OCI-LY7 (cell line): Measurements from ENCODE around the gene AGBL4. TPM values are rescaled to one million over a fixed set of nuclear protein-coding genes. Genes with fewer than 3 reads are reported as not detected.

Experiments
- BruUV-seq: library from RNA; stranded (reverse); fragments of 400-500 nt; replicated peaks from 2 replicates; lab custom pipeline; 2021; lab: Mats Ljungman, UMichigan
- CTCF ChIA-PET: fragments of 300-600 bp; sonication (Branson Sonifier 250); formaldehyde crosslinking; loops from one replicate; lab custom pipeline; 2022; ENCODE audit warnings: antibody characterized with exemption; ENCODE audit not compliant: unreplicated experiment; lab: Charles Lee
- POLR2A ChIA-PET: fragments of 300-600 bp; sonication (Branson Sonifier 250); formaldehyde crosslinking; loops from one replicate; lab custom pipeline; 2022; ENCODE audit warnings: antibody characterized with exemption; lab: Charles Lee
- DNase-seq: peaks from one replicate; pipeline ENCODE4 v3.0.0-alpha.2; 2015; ENCODE audit warnings: low spot score
- H2AFZ ChIP-seq: fragments of 200-600 bp; sonication (generic), shearing (Covaris generic); 2 replicates; pipeline ENCODE4 v1.6.1; 2014; ENCODE audit warnings: mild to moderate bottlenecking, antibody characterized with exemption, low read length, moderate library complexity
- H3K27ac ChIP-seq: fragments of 200-600 bp; sonication (generic); 2 replicates; pipeline ENCODE4 v1.5.1; 2014; ENCODE audit warnings: mixed run types, low read depth, mild to moderate bottlenecking, moderate library complexity, low read length, inconsistent platforms; ENCODE audit not compliant: poor library complexity, severe bottlenecking
- H3K36me3 ChIP-seq: fragments of 200-600 bp; sonication (generic); 2 replicates; pipeline ENCODE4 v1.6.1; 2014; ENCODE audit warnings: mild to moderate bottlenecking, antibody characterized with exemption, low read length, moderate library complexity, mixed read lengths; ENCODE audit not compliant: insufficient read depth
- H3K4me1 ChIP-seq: fragments of 200-600 bp; sonication (generic); 2 replicates; pipeline ENCODE4 v1.5.1; 2014; ENCODE audit warnings: mild to moderate bottlenecking, low read length; ENCODE audit not compliant: insufficient read depth, poor library complexity, severe bottlenecking
- H3K4me2 ChIP-seq: fragments of 200-600 bp; sonication (generic); 2 replicates; pipeline ENCODE4 v1.6.1; 2014; ENCODE audit warnings: mild to moderate bottlenecking, low read length
- H3K4me3 ChIP-seq: fragments of 200-600 bp; sonication (generic); 2 replicates; pipeline ENCODE4 v1.5.1; 2014; ENCODE audit warnings: mild to moderate bottlenecking, low read depth, low read length; ENCODE audit not compliant: poor library complexity, severe bottlenecking
- H3K79me2 ChIP-seq: fragments of 200-600 bp; sonication (generic); 2 replicates; pipeline ENCODE4 v1.6.1; 2016; ENCODE audit warnings: low read depth, mild to moderate bottlenecking, low read length, moderate library complexity, mixed read lengths; ENCODE audit not compliant: insufficient read depth
- H3K9me2 ChIP-seq: fragments of 200-600 bp; sonication (generic); 2 replicates; pipeline ENCODE4 v1.6.1; 2016; ENCODE audit warnings: mild to moderate bottlenecking, low read length, mixed read lengths; ENCODE audit not compliant: insufficient read depth
- H3K9me3 ChIP-seq: fragments of 200-600 bp; sonication (generic); 2 replicates; pipeline ENCODE4 v1.6.1; 2014; ENCODE audit warnings: mild to moderate bottlenecking, mixed run types, low read length, mixed read lengths
- H4K20me1 ChIP-seq: fragments of 200-600 bp; sonication (generic); 2 replicates; pipeline ENCODE4 v1.6.1; 2014; ENCODE audit warnings: mild to moderate bottlenecking, antibody characterized with exemption, low read length, moderate library complexity, mixed read lengths; ENCODE audit not compliant: insufficient read depth
- EZH2phosphoT487 ChIP-seq: fragments of 200-600 bp; sonication (generic); IDR thresholded peaks from 2 replicates; pipeline ENCODE4 v1.6.1; 2018; ENCODE audit warnings: low read depth, borderline replicate concordance, mild to moderate bottlenecking, mixed run types, antibody characterized with exemption, low read length, moderate library complexity, mixed read lengths
- intact Hi-C: fragments of 100-400 bp; cut with micrococcal nuclease; formaldehyde crosslinking; loops from one replicate; pipeline ENCODE4 v1.10.0; 2022; ENCODE audit not compliant: unreplicated experiment
- total RNA-seq, 2 experiments: library from RNA; depleted of rRNA in 1 of 2; stranded (reverse); fragments of >200 nt in 1 of 2; shearing (Covaris generic) in 1 of 2; gene quantifications; 2 replicates each; pipeline ENCODE4 v1.2.3, GENCODE V29; 2014 to 2022
- TF ChIP-seq, protein P1 (sequence below): fragments of 200-600 bp; sonication (generic); conservative IDR thresholded peaks from 2 replicates; pipeline ENCODE4 v1.5.1; 2014; ENCODE audit warnings: mild to moderate bottlenecking, antibody characterized with exemption, low read length, moderate library complexity, mixed read lengths

The AGBL4 gene
- total RNA-seq, 2 experiments from 2014 or later = not detected

GRCh38 chr1:49319426-49319963 lies 704.3 kb downstream of the AGBL4 start:
- ChIA-PET CTCF (no interaction called here), POLR2A (no interaction called here)
- no peak for DNase-seq
- Histone ChIP-seq H3K36me3 (no peaks in the 10 kb centered on the region), H3K4me3 (no peak overlapping the region), H3K4me2 (no peak overlapping the region), H3K27ac (no peak overlapping the region), H3K4me1 (no peaks in the 10 kb centered on the region), H3K79me2 (no peaks in the 10 kb centered on the region), H3K9me2 (no peaks in the 10 kb centered on the region), H2AFZ (no peak overlapping the region), H3K9me3 (no peaks in the 10 kb centered on the region), H4K20me1 (no peaks in the 10 kb centered on the region)
- no TSS peak for BruUV-seq
- no peak for TF ChIP-seq EZH2phosphoT487
- TF ChIP-seq, protein P1, sequence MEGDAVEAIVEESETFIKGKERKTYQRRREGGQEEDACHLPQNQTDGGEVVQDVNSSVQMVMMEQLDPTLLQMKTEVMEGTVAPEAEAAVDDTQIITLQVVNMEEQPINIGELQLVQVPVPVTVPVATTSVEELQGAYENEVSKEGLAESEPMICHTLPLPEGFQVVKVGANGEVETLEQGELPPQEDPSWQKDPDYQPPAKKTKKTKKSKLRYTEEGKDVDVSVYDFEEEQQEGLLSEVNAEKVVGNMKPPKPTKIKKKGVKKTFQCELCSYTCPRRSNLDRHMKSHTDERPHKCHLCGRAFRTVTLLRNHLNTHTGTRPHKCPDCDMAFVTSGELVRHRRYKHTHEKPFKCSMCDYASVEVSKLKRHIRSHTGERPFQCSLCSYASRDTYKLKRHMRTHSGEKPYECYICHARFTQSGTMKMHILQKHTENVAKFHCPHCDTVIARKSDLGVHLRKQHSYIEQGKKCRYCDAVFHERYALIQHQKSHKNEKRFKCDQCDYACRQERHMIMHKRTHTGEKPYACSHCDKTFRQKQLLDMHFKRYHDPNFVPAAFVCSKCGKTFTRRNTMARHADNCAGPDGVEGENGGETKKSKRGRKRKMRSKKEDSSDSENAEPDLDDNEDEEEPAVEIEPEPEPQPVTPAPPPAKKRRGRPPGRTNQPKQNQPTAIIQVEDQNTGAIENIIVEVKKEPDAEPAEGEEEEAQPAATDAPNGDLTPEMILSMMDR = no peak
- intact Hi-C loops = no loop called here

DNA sequence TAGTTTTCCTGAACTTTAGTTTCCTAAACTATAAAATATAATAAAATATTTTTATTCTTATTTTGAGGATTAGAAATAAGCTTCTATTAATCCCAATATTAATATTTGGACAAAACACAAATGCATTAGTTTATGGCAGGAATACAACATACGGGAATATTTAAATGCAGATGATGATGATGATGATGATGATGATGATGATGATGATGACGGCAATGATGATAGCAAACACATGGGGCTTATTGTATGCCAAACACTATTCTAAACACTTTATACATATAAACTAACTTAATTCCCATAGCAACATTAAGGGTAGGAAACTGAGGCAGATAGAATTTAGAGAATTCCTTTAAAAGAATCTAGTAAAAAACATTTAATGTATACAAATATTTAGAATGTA lies 705.5 kb downstream of the AGBL4 start:
- ChIA-PET CTCF (no interaction called here), POLR2A (interaction anchor here (0.7 kb wide), 1 partner anchor 787 kb away, joined by 5 read pairs; no protein-coding TSS in a partner anchor)
- TF ChIP-seq, protein P1 = no peak
- no peak for TF ChIP-seq EZH2phosphoT487
- Histone ChIP-seq H3K79me2 (no peaks in the 10 kb centered on the region), H3K36me3 (no peaks in the 10 kb centered on the region), H3K4me3 (no peak overlapping the region), H3K9me3 (no peaks in the 10 kb centered on the region), H3K9me2 (no peaks in the 10 kb centered on the region), H3K4me2 (no peak overlapping the region), H3K4me1 (no peaks in the 10 kb centered on the region), H2AFZ (no peak overlapping the region), H3K27ac (no peak overlapping the region), H4K20me1 (no peaks in the 10 kb centered on the region)
- intact Hi-C loops = no loop called here
- BruUV-seq = no TSS peak
- DNase-seq = no peak

- Histone ChIP-seq H3K4me3 (no peak overlapping the region), H3K79me2 (no peaks in the 10 kb centered on the region), H4K20me1 (no peaks in the 10 kb centered on the region), H2AFZ (no peak overlapping the region), H3K4me1 (no peaks in the 10 kb centered on the region), H3K4me2 (no peak overlapping the region), H3K9me3 (no peaks in the 10 kb centered on the region), H3K36me3 (no peaks in the 10 kb centered on the region), H3K9me2 (no peaks in the 10 kb centered on the region), H3K27ac (no peak overlapping the region)
- BruUV-seq = no TSS peak
- intact Hi-C loops = no loop called here
- no peak for DNase-seq
- POLR2A ChIA-PET = no interaction called here
- TF ChIP-seq, protein P1 = no peak
- TF ChIP-seq EZH2phosphoT487 = no peak
- CTCF ChIA-PET = no interaction called here
Observed at GRCh38 chr1:49307457-49307856, 716.3 kb downstream of the AGBL4 start.
